HepG2 (cell line): Measurements from ENCODE around the gene MYL6. TPM values are rescaled to one million over a fixed set of nuclear protein-coding genes. Genes with fewer than 3 reads are reported as not detected.

Experiments used
- ATAC-seq: fragments of 200-7000 bp; cut with Tn5 transposase; 3 replicates; pipeline ENCODE4 v1.9.1; 2020; ENCODE audit warnings: mild to moderate bottlenecking, moderate library complexity
- BruUV-seq: library from RNA; stranded (reverse); fragments of 400-500 nt; replicated peaks from 2 replicates; lab custom pipeline; 2021; lab: Mats Ljungman, UMichigan
- CTCF ChIA-PET: fragments of 300-600 bp; formaldehyde crosslinking; extraction: SDS; loops from one replicate; lab custom pipeline; 2021; ENCODE audit warnings: low total read pairs, inconsistent platforms, low intra/inter-chr PET ratio; lab: Yijun Ruan, JAX
- POLR2A ChIA-PET: fragments of 350-600 bp; sonication (Branson Sonifier 250); formaldehyde crosslinking; loops from one replicate; lab custom pipeline; 2020; ENCODE audit warnings: antibody characterized with exemption, inconsistent platforms; lab: Yijun Ruan, JAX
- DNase-seq: peaks from one replicate; pipeline ENCODE4 v3.0.0-alpha.2; 2015; ENCODE audit warnings: low spot score
- FAIRE-seq: peaks from 3 replicates; lab custom pipeline; 2011; peaks lifted over from hg19 to GRCh38; lab: Jason Lieb, UNC
- H2AFZ ChIP-seq: one replicate; pipeline ENCODE4 v1.6.1; 2011; ENCODE audit warnings: low read length, inconsistent platforms
- H3K27ac ChIP-seq: fragments of 300-600 bp; 3 replicates; pipeline ENCODE4 v1.8.0; 2011; ENCODE audit warnings: mixed run types, mild to moderate bottlenecking, mixed read lengths, low read length, inconsistent platforms; ENCODE audit not compliant: insufficient read depth; ENCODE audit errors: extremely low read length
- H3K27me3 ChIP-seq, 2 experiments: fragments of 200-600 bp in 1 of 2; 2 replicates in 1 of 2; 3 replicates in 1 of 2; pipeline versions ENCODE4 v1.6.0 to v1.8.0; 2011; ENCODE audit warnings: low read length in 2 of 2, mild to moderate bottlenecking in 2 of 2, moderate library complexity in 2 of 2, inconsistent platforms in 1 of 2; ENCODE audit not compliant: insufficient read depth in 2 of 2, control insufficient read depth in 1 of 2
- H3K36me3 ChIP-seq, 2 experiments: fragments of 200-600 bp in 1 of 2; replicated peaks in 1 of 2; 2 replicates in 1 of 2; 3 replicates in 1 of 2; pipeline versions ENCODE4 v1.5.1 to v1.8.0; 2011; ENCODE audit warnings: low read length in 2 of 2, inconsistent platforms in 1 of 2; ENCODE audit not compliant: insufficient read depth in 2 of 2, control insufficient read depth in 1 of 2
- H3K4me1 ChIP-seq: 2 replicates; pipeline ENCODE4 v1.5.1; 2012; ENCODE audit warnings: low read length, inconsistent platforms; ENCODE audit not compliant: insufficient read depth
- H3K4me2 ChIP-seq: 2 replicates; pipeline ENCODE4 v1.6.0; 2011; ENCODE audit warnings: low read depth, low read length, inconsistent platforms
- H3K4me3 ChIP-seq, 3 experiments: fragments of 200-600 bp in 1 of 3; sonication (generic), shearing (Covaris generic) in 1 of 3; replicated peaks in 1 of 3; 2 replicates each; pipeline ENCODE4 v1.5.1; 2011 to 2016; ENCODE audit warnings: low read length in 3 of 3, inconsistent platforms in 2 of 3, low read depth in 2 of 3, mild to moderate bottlenecking in 2 of 3, control low read depth in 1 of 3, mixed read lengths in 1 of 3; ENCODE audit not compliant: insufficient read depth in 1 of 3
- H3K79me2 ChIP-seq: one replicate; pipeline ENCODE4 v1.6.1; 2011; ENCODE audit warnings: low read length, inconsistent platforms; ENCODE audit not compliant: insufficient read depth
- H3K9ac ChIP-seq: 2 replicates; pipeline ENCODE4 v1.6.0; 2011; ENCODE audit warnings: mild to moderate bottlenecking, low read depth, low read length, inconsistent platforms; ENCODE audit not compliant: insufficient read depth
- H3K9me3 ChIP-seq: 2 replicates; pipeline ENCODE4 v1.5.1; 2012; ENCODE audit warnings: mild to moderate bottlenecking, low read length
- H4K20me1 ChIP-seq: 2 replicates; pipeline ENCODE4 v1.6.0; 2011; ENCODE audit warnings: inconsistent platforms, mild to moderate bottlenecking, low read length, moderate library complexity; ENCODE audit not compliant: insufficient read depth
- ESRRA ChIP-seq: sonication (generic); formaldehyde crosslinking; IDR thresholded peaks from 2 replicates; pipeline ENCODE4 v1.5.1; 2020; ENCODE audit warnings: mild to moderate bottlenecking, low read depth, missing genetic modification reagents
- GRHL1 ChIP-seq: sonication (generic); formaldehyde crosslinking; conservative IDR thresholded peaks from 2 replicates; pipeline ENCODE4 v1.8.0; 2022; ENCODE audit warnings: missing genetic modification reagents
- HMG20A ChIP-seq: IDR thresholded peaks from 2 replicates; pipeline ENCODE4 v1.6.1; 2016; ENCODE audit warnings: borderline replicate concordance
- SSRP1 ChIP-seq: IDR thresholded peaks from 2 replicates; pipeline ENCODE4 v1.6.1; 2016; ENCODE audit warnings: control low read depth
- TGIF2 ChIP-seq: IDR thresholded peaks from 2 replicates; pipeline ENCODE4 v1.6.1; 2016; ENCODE audit warnings: control low read depth, missing compliant biosample characterization
- ZMAT3 ChIP-seq: sonication (generic); formaldehyde crosslinking; conservative IDR thresholded peaks from 2 replicates; pipeline ENCODE4 v1.7.0; 2021; ENCODE audit warnings: missing genetic modification reagents
- ZNF550 ChIP-seq: sonication (generic); formaldehyde crosslinking; IDR thresholded peaks from 2 replicates; pipeline ENCODE4 v1.4.0; 2020; ENCODE audit warnings: mild to moderate bottlenecking, missing genetic modification reagents, borderline replicate concordance
- ZNF670 ChIP-seq: sonication (generic); formaldehyde crosslinking; IDR thresholded peaks from 2 replicates; pipeline ENCODE4 v1.8.0; 2022; ENCODE audit warnings: mild to moderate bottlenecking, missing genetic modification reagents, borderline replicate concordance
- WGBS: methylation state at CpG from one replicate; pipeline ENCODE4 v1.1.6; 2017; ENCODE audit warnings: low lambda C conversion rate; 5-methylcytosine and 5-hydroxymethylcytosine counted together
- in situ Hi-C: cut with HindIII; loops from 2 replicates; pipeline ENCODE4 v1.10.0; 2017; ENCODE audit warnings: low pct_unique_long_range_greater_than_20kb; ENCODE audit not compliant: extremely low pct_ligation_motif_present
- intact Hi-C: fragments of 100-400 bp; cut with micrococcal nuclease; formaldehyde crosslinking; loops from one replicate; pipeline ENCODE4 v1.10.0; 2022; ENCODE audit not compliant: unreplicated experiment
- polyA plus RNA-seq, 8 experiments: library from polyadenylated mRNA; depleted of rRNA in 3 of 8; stranded (reverse) in 7 of 8; unstranded in 1 of 8; fragments of >200 nt; fragmentation: Illumina TruSeq in 4 of 8; extraction: Trizol in 4 of 8; gene quantifications; 2 replicates each; pipeline versions ENCODE4 v1.2.1 to v1.2.3, GENCODE V29; 2011 to 2016; ENCODE audit warnings: low read depth in 4 of 8, missing spikeins in 1 of 8, mixed read lengths in 1 of 8; ENCODE audit not compliant: insufficient read depth in 1 of 8
- total RNA-seq, 5 experiments: library from RNA; depleted of rRNA; stranded (reverse); fragments of >200 nt; fragmentation: Illumina TruSeq; extraction: Trizol; gene quantifications; 2 replicates each; pipeline ENCODE4 v1.2.3, GENCODE V29; 2016; ENCODE audit warnings: low read depth in 1 of 5
- TF ChIP-seq, protein P1 (sequence below): sonication (generic); formaldehyde crosslinking; IDR thresholded peaks from 2 replicates; pipeline ENCODE4 v1.5.1; 2020; ENCODE audit warnings: missing genetic modification reagents, mild to moderate bottlenecking, borderline replicate concordance
- TF ChIP-seq, protein P2 (sequence below): sonication (generic); formaldehyde crosslinking; IDR thresholded peaks from 2 replicates; pipeline ENCODE4 v1.4.0; 2020; ENCODE audit warnings: mild to moderate bottlenecking, low read depth, missing genetic modification reagents
- TF ChIP-seq, protein P3 (sequence below): sonication (generic); formaldehyde crosslinking; IDR thresholded peaks from 2 replicates; pipeline ENCODE4 v1.4.0; 2020; ENCODE audit warnings: missing genetic modification reagents

The MYL6 gene
- total and polyA plus RNA-seq, 2 of the 13 experiments (the other 11 are each of a cell fraction or from before 2014, with no cell fraction given) = 1,127 to 1,192 TPM

- TF ChIP-seq, protein P1, sequence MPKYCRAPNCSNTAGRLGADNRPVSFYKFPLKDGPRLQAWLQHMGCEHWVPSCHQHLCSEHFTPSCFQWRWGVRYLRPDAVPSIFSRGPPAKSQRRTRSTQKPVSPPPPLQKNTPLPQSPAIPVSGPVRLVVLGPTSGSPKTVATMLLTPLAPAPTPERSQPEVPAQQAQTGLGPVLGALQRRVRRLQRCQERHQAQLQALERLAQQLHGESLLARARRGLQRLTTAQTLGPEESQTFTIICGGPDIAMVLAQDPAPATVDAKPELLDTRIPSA = no peak
- TF ChIP-seq ZNF670 (no peak), GRHL1 (CRISPR knock-in tag) (no peak), ESRRA (no peak), ZMAT3 (CRISPR knock-in tag) (no peak)
- TF ChIP-seq, protein P2, sequence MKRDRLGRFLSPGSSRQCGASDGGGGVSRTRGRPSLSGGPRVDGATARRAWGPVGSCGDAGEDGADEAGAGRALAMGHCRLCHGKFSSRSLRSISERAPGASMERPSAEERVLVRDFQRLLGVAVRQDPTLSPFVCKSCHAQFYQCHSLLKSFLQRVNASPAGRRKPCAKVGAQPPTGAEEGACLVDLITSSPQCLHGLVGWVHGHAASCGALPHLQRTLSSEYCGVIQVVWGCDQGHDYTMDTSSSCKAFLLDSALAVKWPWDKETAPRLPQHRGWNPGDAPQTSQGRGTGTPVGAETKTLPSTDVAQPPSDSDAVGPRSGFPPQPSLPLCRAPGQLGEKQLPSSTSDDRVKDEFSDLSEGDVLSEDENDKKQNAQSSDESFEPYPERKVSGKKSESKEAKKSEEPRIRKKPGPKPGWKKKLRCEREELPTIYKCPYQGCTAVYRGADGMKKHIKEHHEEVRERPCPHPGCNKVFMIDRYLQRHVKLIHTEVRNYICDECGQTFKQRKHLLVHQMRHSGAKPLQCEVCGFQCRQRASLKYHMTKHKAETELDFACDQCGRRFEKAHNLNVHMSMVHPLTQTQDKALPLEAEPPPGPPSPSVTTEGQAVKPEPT (CRISPR knock-in tag) = no peak
Observed at GRCh38 chr12:56122637-56123036, 35.5 kb upstream of the MYL6 start (continued).

GRCh38 chr12:56124133-56124532 is 34.0 kb upstream of the MYL6 start:
- in situ Hi-C loops (loop anchor here (5.0 kb wide), 1 partner anchor 33 kb away; the partner anchor contains the start of gene MYL6), intact Hi-C loops (no loop called here)
- BruUV-seq = no TSS peak
- CTCF ChIA-PET = no interaction called here
- Histone ChIP-seq H3K27me3 (no peaks in the 10 kb centered on the region), H3K36me3 (0 out of 5 replicates have a peak, but pooled peaks cover 0 to 4% of the 10 kb centered on the region in 2 experiments), H3K4me2 (no peak overlapping the region), H3K9me3 (no peaks in the 10 kb centered on the region), H3K27ac (peak overlapping the region; percentile 43), H2AFZ (no peak overlapping the region), H3K9ac (no peak overlapping the region), H3K4me1 (peaks cover 84% of the 10 kb centered on the region), H4K20me1 (no peaks in the 10 kb centered on the region), H3K79me2 (peaks cover 14% of the 10 kb centered on the region), H3K4me3 (no peak overlapping the region)
- POLR2A ChIA-PET = interaction anchor here (1.2 to 1.5 kb wide), 3 partner anchors 34 to 66 kb away, joined by 4 to 8 read pairs (median 6); partner anchors contain the start of genes MYL6 and SMARCC2
- DNase-seq (peak; percentile 43), FAIRE-seq (no peak), ATAC-seq (no peak)
- WGBS = 49% methylated on average over 4 of the region's 4 CpGs
- TF ChIP-seq, protein P3, sequence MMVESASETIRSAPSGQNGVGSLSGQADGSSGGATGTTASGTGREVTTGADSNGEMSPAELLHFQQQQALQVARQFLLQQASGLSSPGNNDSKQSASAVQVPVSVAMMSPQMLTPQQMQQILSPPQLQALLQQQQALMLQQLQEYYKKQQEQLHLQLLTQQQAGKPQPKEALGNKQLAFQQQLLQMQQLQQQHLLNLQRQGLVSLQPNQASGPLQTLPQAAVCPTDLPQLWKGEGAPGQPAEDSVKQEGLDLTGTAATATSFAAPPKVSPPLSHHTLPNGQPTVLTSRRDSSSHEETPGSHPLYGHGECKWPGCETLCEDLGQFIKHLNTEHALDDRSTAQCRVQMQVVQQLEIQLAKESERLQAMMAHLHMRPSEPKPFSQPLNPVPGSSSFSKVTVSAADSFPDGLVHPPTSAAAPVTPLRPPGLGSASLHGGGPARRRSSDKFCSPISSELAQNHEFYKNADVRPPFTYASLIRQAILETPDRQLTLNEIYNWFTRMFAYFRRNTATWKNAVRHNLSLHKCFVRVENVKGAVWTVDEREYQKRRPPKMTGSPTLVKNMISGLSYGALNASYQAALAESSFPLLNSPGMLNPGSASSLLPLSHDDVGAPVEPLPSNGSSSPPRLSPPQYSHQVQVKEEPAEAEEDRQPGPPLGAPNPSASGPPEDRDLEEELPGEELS (CRISPR knock-in tag) = peak; percentile 15; the same call in 1 of the 2 replicates
- TF ChIP-seq HMG20A (CRISPR knock-in tag) (peak; percentile 29; the same call in 1 of the 2 replicates), ZNF550 (no peak), TGIF2 (CRISPR knock-in tag) (no peak), SSRP1 (CRISPR knock-in tag) (no peak)
